Neural cell (in vitro differentiated cells): ENCODE data around the gene C11orf16.

Source experiments
- EP300 ChIP-seq: fragments of 450-650 bp; conservative IDR thresholded peaks from 2 replicates; pipeline ENCODE4 v1.6.1; 2014; ENCODE audit warnings: antibody characterized with exemption, mild to moderate bottlenecking, moderate library complexity; ENCODE audit not compliant: poor library complexity, severe bottlenecking
- EZH2 ChIP-seq: fragments of 200-600, 300-800 bp; shearing (Covaris generic), sonication (generic); IDR thresholded peaks from 2 replicates; pipeline ENCODE4 v1.6.1; 2014; ENCODE audit warnings: antibody characterized with exemption, low read length, borderline replicate concordance, mild to moderate bottlenecking; ENCODE audit not compliant: insufficient read depth, poor library complexity, severe bottlenecking
- MXI1 ChIP-seq: fragments of 450-650 bp; conservative IDR thresholded peaks from 2 replicates; pipeline ENCODE4 v1.6.1; 2014; ENCODE audit warnings: antibody characterized with exemption, mild to moderate bottlenecking; ENCODE audit not compliant: poor library complexity, severe bottlenecking
- POLR2AphosphoS5 ChIP-seq: IDR thresholded peaks from 2 replicates; pipeline ENCODE4 v1.6.1; 2012
- RAD21 ChIP-seq: fragments of 450-650 bp; conservative IDR thresholded peaks from 2 replicates; pipeline ENCODE4 v1.6.1; 2014; ENCODE audit warnings: antibody characterized with exemption, mild to moderate bottlenecking, moderate library complexity
- SMC3 ChIP-seq: fragments of 450-650 bp; conservative IDR thresholded peaks from 2 replicates; pipeline ENCODE4 v1.6.1; 2014; ENCODE audit warnings: antibody characterized with exemption, mild to moderate bottlenecking, moderate library complexity; ENCODE audit not compliant: poor library complexity
- TAF1 ChIP-seq: IDR thresholded peaks from 2 replicates; pipeline ENCODE4 v1.6.1; 2012; ENCODE audit warnings: low read depth
- TF ChIP-seq, protein P1 (sequence below): fragments of 450-650 bp; IDR thresholded peaks from 2 replicates; pipeline ENCODE4 v1.5.1; 2014; ENCODE audit warnings: antibody characterized with exemption, mild to moderate bottlenecking, moderate library complexity; ENCODE audit not compliant: poor library complexity, severe bottlenecking
- TF ChIP-seq, protein P2 (sequence below): IDR thresholded peaks from 2 replicates; pipeline ENCODE4 v1.6.1; 2012; ENCODE audit warnings: borderline replicate concordance

DNA sequence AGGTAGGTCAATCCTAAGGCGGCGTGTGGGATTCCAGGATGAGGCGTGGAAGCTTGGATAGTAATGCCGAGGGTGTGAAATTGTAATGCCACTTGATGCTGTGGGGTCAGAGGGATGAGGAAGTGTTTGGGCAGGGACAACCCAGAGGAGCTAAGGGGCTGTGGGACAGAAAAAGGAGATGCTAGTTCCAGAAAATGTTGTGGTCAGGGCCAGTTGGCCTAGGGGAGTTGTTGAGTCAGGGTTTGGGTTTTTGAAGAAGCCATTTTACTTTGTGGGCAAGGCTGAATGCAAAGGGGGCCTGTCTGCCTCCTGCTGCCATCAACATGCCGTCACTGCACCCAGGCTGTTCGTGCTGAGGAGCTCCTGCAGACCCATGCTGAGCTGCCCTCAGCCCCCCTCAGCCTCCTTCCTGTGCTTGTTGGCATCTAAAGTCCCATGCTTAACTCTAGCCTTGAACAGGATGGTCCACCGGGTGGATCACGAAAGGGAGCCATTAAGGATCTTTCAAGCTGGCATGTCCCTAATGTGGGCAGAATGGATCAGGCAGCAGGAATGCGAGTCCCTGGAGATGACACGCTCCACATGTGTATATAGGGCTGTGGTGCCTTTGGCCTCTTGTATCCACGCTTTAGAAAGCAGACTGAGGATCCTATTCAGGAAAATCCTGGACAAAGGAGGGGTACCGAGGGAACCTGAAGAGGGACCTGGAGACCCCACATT lies 2.1 kb downstream of the C11orf16 start:
- TF ChIP-seq, protein P1, sequence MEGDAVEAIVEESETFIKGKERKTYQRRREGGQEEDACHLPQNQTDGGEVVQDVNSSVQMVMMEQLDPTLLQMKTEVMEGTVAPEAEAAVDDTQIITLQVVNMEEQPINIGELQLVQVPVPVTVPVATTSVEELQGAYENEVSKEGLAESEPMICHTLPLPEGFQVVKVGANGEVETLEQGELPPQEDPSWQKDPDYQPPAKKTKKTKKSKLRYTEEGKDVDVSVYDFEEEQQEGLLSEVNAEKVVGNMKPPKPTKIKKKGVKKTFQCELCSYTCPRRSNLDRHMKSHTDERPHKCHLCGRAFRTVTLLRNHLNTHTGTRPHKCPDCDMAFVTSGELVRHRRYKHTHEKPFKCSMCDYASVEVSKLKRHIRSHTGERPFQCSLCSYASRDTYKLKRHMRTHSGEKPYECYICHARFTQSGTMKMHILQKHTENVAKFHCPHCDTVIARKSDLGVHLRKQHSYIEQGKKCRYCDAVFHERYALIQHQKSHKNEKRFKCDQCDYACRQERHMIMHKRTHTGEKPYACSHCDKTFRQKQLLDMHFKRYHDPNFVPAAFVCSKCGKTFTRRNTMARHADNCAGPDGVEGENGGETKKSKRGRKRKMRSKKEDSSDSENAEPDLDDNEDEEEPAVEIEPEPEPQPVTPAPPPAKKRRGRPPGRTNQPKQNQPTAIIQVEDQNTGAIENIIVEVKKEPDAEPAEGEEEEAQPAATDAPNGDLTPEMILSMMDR: no peak
- no peak for TF ChIP-seq EZH2
- TF ChIP-seq POLR2AphosphoS5: no peak
- TF ChIP-seq MXI1: no peak
- no peak for TF ChIP-seq SMC3
- no peak for TF ChIP-seq EP300
- TF ChIP-seq TAF1: no peak
- TF ChIP-seq RAD21: no peak
- TF ChIP-seq, protein P2, sequence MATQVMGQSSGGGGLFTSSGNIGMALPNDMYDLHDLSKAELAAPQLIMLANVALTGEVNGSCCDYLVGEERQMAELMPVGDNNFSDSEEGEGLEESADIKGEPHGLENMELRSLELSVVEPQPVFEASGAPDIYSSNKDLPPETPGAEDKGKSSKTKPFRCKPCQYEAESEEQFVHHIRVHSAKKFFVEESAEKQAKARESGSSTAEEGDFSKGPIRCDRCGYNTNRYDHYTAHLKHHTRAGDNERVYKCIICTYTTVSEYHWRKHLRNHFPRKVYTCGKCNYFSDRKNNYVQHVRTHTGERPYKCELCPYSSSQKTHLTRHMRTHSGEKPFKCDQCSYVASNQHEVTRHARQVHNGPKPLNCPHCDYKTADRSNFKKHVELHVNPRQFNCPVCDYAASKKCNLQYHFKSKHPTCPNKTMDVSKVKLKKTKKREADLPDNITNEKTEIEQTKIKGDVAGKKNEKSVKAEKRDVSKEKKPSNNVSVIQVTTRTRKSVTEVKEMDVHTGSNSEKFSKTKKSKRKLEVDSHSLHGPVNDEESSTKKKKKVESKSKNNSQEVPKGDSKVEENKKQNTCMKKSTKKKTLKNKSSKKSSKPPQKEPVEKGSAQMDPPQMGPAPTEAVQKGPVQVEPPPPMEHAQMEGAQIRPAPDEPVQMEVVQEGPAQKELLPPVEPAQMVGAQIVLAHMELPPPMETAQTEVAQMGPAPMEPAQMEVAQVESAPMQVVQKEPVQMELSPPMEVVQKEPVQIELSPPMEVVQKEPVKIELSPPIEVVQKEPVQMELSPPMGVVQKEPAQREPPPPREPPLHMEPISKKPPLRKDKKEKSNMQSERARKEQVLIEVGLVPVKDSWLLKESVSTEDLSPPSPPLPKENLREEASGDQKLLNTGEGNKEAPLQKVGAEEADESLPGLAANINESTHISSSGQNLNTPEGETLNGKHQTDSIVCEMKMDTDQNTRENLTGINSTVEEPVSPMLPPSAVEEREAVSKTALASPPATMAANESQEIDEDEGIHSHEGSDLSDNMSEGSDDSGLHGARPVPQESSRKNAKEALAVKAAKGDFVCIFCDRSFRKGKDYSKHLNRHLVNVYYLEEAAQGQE: no peak
